GM19240 (cell line): Measurements from ENCODE around the gene EDN1.

Experiments
- DNase-seq: peaks from one replicate; pipeline ENCODE4 v3.0.0; 2011; ENCODE audit warnings: low spot score; ENCODE audit not compliant: insufficient read length

EDN1 gene

GRCh38 chr6:12269110-12269509, 21.1 kb upstream of the EDN1 start:
- no peak for DNase-seq

- DNase-seq, result no peak
Measured at GRCh38 chr6:12270551-12271230, 19.5 kb upstream of the EDN1 start.

- no peak for DNase-seq
Measured at GRCh38 chr6:12271594-12271993, 18.6 kb upstream of the EDN1 start.

GRCh38 chr6:12271997-12272396, 18.2 kb upstream of the EDN1 start:
- no peak for DNase-seq

GRCh38 chr6:12275107-12275506, 15.1 kb upstream of the EDN1 start:
- DNase-seq, result no peak

GRCh38 chr6:12276930-12277315, 13.2 kb upstream of the EDN1 start:
- no peak for DNase-seq

- DNase-seq, result no peak
Measured at GRCh38 chr6:12277386-12277785, 12.8 kb upstream of the EDN1 start.

- no peak for DNase-seq
Measured at GRCh38 chr6:12278915-12279314, 11.2 kb upstream of the EDN1 start.

- DNase-seq, result no peak
Measured at GRCh38 chr6:12279322-12280091, 10.7 kb upstream of the EDN1 start.

GRCh38 chr6:12280458-12280857, 9.7 kb upstream of the EDN1 start:
- DNase-seq, result no peak

GRCh38 chr6:12280902-12281301, 9.3 kb upstream of the EDN1 start:
- no peak for DNase-seq

GRCh38 chr6:12283904-12284303, 6.3 kb upstream of the EDN1 start:
- no peak for DNase-seq

- no peak for DNase-seq
Measured at GRCh38 chr6:12286373-12287110, 3.6 kb upstream of the EDN1 start.

- DNase-seq, result no peak
Measured at GRCh38 chr6:12288211-12288618, 1.9 kb upstream of the EDN1 start.

- no peak for DNase-seq
Measured at GRCh38 chr6:12288914-12289313, 1.2 kb upstream of the EDN1 start.

GRCh38 chr6:12289365-12289919, 719 bp upstream of the EDN1 start:
- peak; percentile 26 for DNase-seq

GRCh38 chr6:12291071-12291838, 1.1 kb downstream of the EDN1 start:
- no peak for DNase-seq

- no peak for DNase-seq
Measured at GRCh38 chr6:12291839-12292604, 1.9 kb downstream of the EDN1 start.

GRCh38 chr6:12293235-12293930, 3.2 kb downstream of the EDN1 start:
- no peak for DNase-seq
